Measurements from ENCODE around the gene ACTBL2. TPM values are rescaled to one million over a fixed set of nuclear protein-coding genes. Genes with fewer than 3 reads are reported as not detected.

The ACTBL2 gene
- total RNA-seq, 1 experiment from 2014 or later, result not detected

DNA sequence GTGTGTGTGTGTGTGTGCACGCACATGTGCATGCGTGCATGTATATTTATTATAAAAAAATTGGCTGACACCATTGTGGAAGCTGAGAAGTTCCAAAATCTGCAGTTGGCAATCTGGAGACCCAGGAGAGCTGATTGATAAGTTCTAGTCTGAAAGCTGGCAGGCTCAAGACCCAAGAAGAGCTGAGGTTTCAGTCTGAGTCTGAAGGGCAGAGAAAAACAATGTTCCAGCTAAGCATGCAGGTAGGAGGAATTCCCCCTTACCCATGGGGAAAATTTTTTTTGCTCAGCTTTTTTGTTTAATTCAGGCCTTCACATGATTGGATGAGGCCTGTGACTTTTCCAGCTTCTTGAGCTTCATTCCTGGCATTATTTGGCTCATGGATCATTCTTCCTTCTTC lies 31.2 kb upstream of the ACTBL2 start:
- Histone ChIP-seq H3K9me3 (ENCODE audit: low read length) (no peaks in the 10 kb centered on the region), H4K20me1 (ENCODE audit: insufficient read depth, low read depth, low read length) (no peaks in the 10 kb centered on the region), H3K4me2 (ENCODE audit: low read depth, low read length, poor library complexity, severe bottlenecking) (no peak overlapping the region), H3K79me2 (ENCODE audit: low read length) (no peaks in the 10 kb centered on the region), H3K27me3 (ENCODE audit: low read length) (no peaks in the 10 kb centered on the region), H3K9ac (ENCODE audit: low read length) (no peak overlapping the region), H3K27ac (ENCODE audit: low read length) (no peak overlapping the region), H3K9me2 (replicated peaks; ENCODE audit: insufficient read depth, low read length) (no peaks in the 10 kb centered on the region), H3K36me3 (ENCODE audit: insufficient read depth, low read length) (no peaks in the 10 kb centered on the region), H3K4me1 (ENCODE audit: low read length) (no peaks in the 10 kb centered on the region), H3K4me3 (ENCODE audit: low read length) (no peak overlapping the region), H2AFZ (ENCODE audit: low read length) (no peak overlapping the region)
- no peak for DNase-seq

DNA sequence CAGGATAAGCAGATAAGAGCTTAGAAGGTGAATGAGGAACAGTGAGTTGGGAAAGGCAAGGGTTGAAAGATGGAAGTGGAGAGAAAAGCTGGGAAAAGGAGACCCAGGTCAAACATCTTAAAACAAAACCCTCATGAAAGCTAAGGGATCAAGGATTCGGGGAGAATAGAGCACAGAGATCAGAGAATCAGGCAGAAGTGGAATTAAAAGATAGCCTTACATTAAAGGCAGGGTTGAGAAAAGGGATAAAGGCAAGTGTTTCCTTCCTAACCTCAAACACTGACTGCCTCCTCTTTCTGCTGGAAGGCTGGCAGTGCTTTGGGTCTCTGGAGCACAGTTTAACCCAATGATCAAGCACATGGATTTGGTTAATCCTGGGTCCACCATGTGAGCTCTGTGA lies 28.7 kb upstream of the ACTBL2 start:
- no peaks in the 10 kb centered on the region for H4K20me1 ChIP-seq (ENCODE audit: insufficient read depth, low read depth, low read length)
- no peak overlapping the region for H3K27ac ChIP-seq (ENCODE audit: low read length)
- H3K4me2 ChIP-seq (ENCODE audit: low read depth, low read length, poor library complexity, severe bottlenecking), result no peak overlapping the region
- no peak overlapping the region for H2AFZ ChIP-seq (ENCODE audit: low read length)
- H3K27me3 ChIP-seq (ENCODE audit: low read length), result no peaks in the 10 kb centered on the region
- DNase-seq, result no peak
- no peak overlapping the region for H3K4me3 ChIP-seq (ENCODE audit: low read length)
- no peaks in the 10 kb centered on the region for H3K9me2 ChIP-seq (replicated peaks; ENCODE audit: insufficient read depth, low read length)
- H3K79me2 ChIP-seq (ENCODE audit: low read length), result no peaks in the 10 kb centered on the region
- H3K9ac ChIP-seq (ENCODE audit: low read length), result no peak overlapping the region
- no peaks in the 10 kb centered on the region for H3K9me3 ChIP-seq (ENCODE audit: low read length)
- no peaks in the 10 kb centered on the region for H3K36me3 ChIP-seq (ENCODE audit: insufficient read depth, low read length)
- H3K4me1 ChIP-seq (ENCODE audit: low read length), result no peaks in the 10 kb centered on the region

DNA sequence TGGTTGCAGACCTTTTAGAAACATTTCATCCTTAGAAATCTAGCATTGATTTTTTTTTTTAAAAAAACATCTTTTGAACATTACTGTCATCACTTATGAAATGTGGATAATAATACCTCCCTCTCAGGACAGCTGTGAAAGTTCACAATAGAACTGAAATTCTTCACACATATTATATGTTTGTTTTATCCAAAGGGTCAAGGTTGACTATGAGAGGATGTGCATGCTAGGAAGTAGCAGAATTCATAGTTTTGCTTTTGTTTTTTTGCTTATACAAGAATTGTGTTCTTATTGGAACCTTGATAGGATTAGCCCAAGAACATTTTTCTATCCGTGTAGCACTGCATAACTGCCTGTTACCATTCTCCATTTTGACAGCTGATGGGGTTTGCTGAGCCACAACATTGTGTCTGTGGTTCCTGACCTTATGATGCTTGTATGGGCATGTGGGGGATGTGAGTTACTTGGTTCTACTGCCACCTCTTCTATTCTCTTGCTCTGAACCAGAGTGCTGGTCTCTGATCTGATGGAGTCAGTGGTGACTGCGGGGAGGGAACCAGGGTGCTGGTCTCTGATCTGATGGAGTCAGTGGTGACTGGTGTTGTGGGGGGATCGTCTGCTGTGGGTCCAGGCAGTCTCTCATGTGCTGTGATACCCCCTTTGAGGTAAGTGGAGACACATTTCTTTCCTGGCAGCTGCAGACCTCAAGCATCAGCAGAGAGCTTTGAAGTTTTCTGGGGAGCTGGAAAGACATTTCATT lies 27.1 kb upstream of the ACTBL2 start:
- Histone ChIP-seq H3K4me1 (ENCODE audit: low read length) (no peaks in the 10 kb centered on the region), H3K4me3 (ENCODE audit: low read length) (no peak overlapping the region), H2AFZ (ENCODE audit: low read length) (no peak overlapping the region), H3K79me2 (ENCODE audit: low read length) (no peaks in the 10 kb centered on the region), H3K9me3 (ENCODE audit: low read length) (no peaks in the 10 kb centered on the region), H3K27me3 (ENCODE audit: low read length) (no peaks in the 10 kb centered on the region), H3K4me2 (ENCODE audit: low read depth, low read length, poor library complexity, severe bottlenecking) (no peak overlapping the region), H3K36me3 (ENCODE audit: insufficient read depth, low read length) (no peaks in the 10 kb centered on the region), H3K9me2 (replicated peaks; ENCODE audit: insufficient read depth, low read length) (no peaks in the 10 kb centered on the region), H3K9ac (ENCODE audit: low read length) (no peak overlapping the region), H3K27ac (ENCODE audit: low read length) (no peak overlapping the region), H4K20me1 (ENCODE audit: insufficient read depth, low read depth, low read length) (no peaks in the 10 kb centered on the region)
- peak; percentile 23 for DNase-seq

DNA sequence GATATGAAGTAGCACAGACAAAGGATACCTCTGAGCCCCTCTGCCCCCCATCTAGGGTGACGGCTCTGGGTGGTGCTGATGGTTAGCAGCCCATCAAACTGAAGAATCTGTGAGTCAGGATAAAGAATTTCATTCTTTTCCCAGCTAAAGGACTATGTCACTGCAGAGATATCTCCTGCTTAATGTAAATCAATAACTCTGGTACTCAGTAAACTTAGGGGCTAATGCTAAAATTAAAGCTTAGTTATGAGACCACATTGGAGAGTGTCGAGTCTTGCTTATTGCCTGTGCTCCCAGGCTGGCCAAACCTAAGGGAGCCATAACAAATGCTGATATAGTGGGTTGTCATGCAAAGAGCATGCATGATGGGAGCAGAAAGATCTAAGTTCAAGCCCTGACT lies 25.6 kb upstream of the ACTBL2 start:
- Histone ChIP-seq H3K4me3 (ENCODE audit: low read length) (no peak overlapping the region), H4K20me1 (ENCODE audit: insufficient read depth, low read depth, low read length) (no peaks in the 10 kb centered on the region), H2AFZ (ENCODE audit: low read length) (no peak overlapping the region), H3K4me2 (ENCODE audit: low read depth, low read length, poor library complexity, severe bottlenecking) (no peak overlapping the region), H3K36me3 (ENCODE audit: insufficient read depth, low read length) (no peaks in the 10 kb centered on the region), H3K27me3 (ENCODE audit: low read length) (no peaks in the 10 kb centered on the region), H3K9me2 (replicated peaks; ENCODE audit: insufficient read depth, low read length) (no peaks in the 10 kb centered on the region), H3K27ac (ENCODE audit: low read length) (no peak overlapping the region), H3K79me2 (ENCODE audit: low read length) (no peaks in the 10 kb centered on the region), H3K4me1 (ENCODE audit: low read length) (no peaks in the 10 kb centered on the region), H3K9me3 (ENCODE audit: low read length) (no peaks in the 10 kb centered on the region), H3K9ac (ENCODE audit: low read length) (no peak overlapping the region)
- DNase-seq, result no peak

DNA sequence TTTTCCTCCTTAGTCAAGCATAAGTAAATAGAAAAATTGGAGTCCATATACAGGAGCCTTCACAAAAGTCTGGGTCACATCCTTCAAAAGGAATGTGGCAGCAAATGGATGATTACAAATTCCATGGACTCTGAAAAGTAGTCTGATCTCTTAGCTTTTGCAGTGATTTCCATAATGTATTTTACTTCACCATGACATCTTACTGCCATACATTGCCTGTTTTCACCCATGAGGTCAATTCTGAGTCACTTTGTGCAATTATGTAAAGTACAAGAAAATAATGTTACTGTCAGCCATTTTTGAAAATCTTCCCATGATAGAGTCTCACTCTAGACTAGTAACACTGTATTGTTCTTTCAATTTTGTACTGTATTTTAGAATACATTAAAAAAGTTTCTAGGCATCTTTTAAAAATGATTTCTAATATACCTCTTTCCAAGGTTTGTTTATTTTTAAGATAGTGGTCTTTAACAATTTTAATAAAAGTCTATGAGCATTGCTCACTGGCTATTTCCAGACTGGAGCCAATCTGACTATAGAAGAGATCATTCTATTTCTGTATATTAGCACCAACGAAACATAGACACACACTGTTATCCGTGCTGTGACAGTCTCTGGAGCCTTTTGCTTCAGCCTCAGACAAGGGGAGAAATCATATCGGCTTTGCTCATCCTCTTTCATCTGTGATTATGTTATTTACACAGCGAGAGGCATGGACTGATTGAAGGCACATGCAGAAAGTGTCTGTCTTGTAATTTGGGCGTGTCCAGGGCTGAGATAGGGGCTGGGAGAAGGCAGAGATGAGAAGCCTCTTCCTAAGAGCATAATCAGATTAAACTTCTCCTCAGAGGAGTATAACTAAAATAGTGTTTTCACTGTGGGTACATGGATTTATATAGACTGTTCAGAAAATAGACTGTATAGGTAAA lies 22.9 kb upstream of the ACTBL2 start:
- Histone ChIP-seq H3K27me3 (ENCODE audit: low read length) (no peaks in the 10 kb centered on the region), H3K4me2 (ENCODE audit: low read depth, low read length, poor library complexity, severe bottlenecking) (no peak overlapping the region), H4K20me1 (ENCODE audit: insufficient read depth, low read depth, low read length) (no peaks in the 10 kb centered on the region), H3K9me3 (ENCODE audit: low read length) (no peaks in the 10 kb centered on the region), H3K36me3 (ENCODE audit: insufficient read depth, low read length) (no peaks in the 10 kb centered on the region), H3K4me3 (ENCODE audit: low read length) (no peak overlapping the region), H3K9me2 (replicated peaks; ENCODE audit: insufficient read depth, low read length) (no peaks in the 10 kb centered on the region), H3K9ac (ENCODE audit: low read length) (no peak overlapping the region), H3K79me2 (ENCODE audit: low read length) (no peaks in the 10 kb centered on the region), H3K4me1 (ENCODE audit: low read length) (no peaks in the 10 kb centered on the region), H3K27ac (ENCODE audit: low read length) (no peak overlapping the region), H2AFZ (ENCODE audit: low read length) (no peak overlapping the region)
- DNase-seq, result no peak

DNA sequence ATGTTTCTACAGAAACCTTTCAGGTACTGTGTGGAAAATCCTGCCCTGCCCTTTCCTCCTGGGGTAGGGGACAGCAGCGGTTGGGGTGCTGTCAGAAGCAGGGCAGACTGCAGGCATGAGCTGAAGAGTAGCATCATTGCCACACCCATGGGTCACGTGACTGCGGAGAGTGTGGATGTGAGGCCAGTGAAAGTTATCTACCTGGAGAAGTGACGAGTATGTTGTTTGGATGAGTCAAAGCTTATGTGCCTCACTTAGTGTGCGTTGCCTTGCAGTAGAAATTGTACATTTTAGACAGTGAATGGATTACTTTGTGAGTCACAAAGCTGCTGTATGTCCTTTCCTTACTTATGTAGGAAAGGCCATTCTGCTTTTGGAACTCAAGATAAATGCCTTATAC lies 21.7 kb upstream of the ACTBL2 start:
- H3K27ac ChIP-seq (ENCODE audit: low read length), result no peak overlapping the region
- H3K9ac ChIP-seq (ENCODE audit: low read length), result no peak overlapping the region
- H3K4me3 ChIP-seq (ENCODE audit: low read length), result no peak overlapping the region
- no peaks in the 10 kb centered on the region for H3K79me2 ChIP-seq (ENCODE audit: low read length)
- H3K9me3 ChIP-seq (ENCODE audit: low read length), result no peaks in the 10 kb centered on the region
- no peaks in the 10 kb centered on the region for H3K9me2 ChIP-seq (replicated peaks; ENCODE audit: insufficient read depth, low read length)
- no peaks in the 10 kb centered on the region for H3K36me3 ChIP-seq (ENCODE audit: insufficient read depth, low read length)
- no peak for DNase-seq
- no peak overlapping the region for H2AFZ ChIP-seq (ENCODE audit: low read length)
- no peaks in the 10 kb centered on the region for H4K20me1 ChIP-seq (ENCODE audit: insufficient read depth, low read depth, low read length)
- H3K4me2 ChIP-seq (ENCODE audit: low read depth, low read length, poor library complexity, severe bottlenecking), result no peak overlapping the region
- no peaks in the 10 kb centered on the region for H3K4me1 ChIP-seq (ENCODE audit: low read length)
- no peaks in the 10 kb centered on the region for H3K27me3 ChIP-seq (ENCODE audit: low read length)

DNA sequence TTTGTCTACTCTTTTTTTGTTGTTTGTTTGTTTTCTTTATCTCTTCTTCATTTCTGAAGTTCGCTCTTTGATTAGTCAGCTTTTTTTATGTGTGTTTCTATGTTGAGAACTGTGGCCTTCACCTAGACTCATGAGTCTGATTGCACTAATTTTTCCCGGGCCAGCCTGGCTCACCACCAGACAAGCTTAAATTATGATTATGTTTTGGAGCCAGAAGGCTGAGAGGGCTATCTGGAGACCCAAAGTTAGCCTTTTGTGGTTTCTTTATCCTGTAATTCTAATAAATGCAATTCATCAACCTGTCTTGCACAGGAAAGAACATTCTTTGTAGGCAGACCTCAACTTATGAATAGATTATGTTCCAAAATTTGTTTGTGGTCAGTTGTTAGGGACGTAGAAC lies 20.8 kb upstream of the ACTBL2 start:
- H3K9me2 ChIP-seq (replicated peaks; ENCODE audit: insufficient read depth, low read length), result no peaks in the 10 kb centered on the region
- no peaks in the 10 kb centered on the region for H3K27me3 ChIP-seq (ENCODE audit: low read length)
- H3K4me3 ChIP-seq (ENCODE audit: low read length), result no peak overlapping the region
- H3K27ac ChIP-seq (ENCODE audit: low read length), result no peak overlapping the region
- no peaks in the 10 kb centered on the region for H3K79me2 ChIP-seq (ENCODE audit: low read length)
- H4K20me1 ChIP-seq (ENCODE audit: insufficient read depth, low read depth, low read length), result no peaks in the 10 kb centered on the region
- no peak for DNase-seq
- no peaks in the 10 kb centered on the region for H3K4me1 ChIP-seq (ENCODE audit: low read length)
- no peaks in the 10 kb centered on the region for H3K36me3 ChIP-seq (ENCODE audit: insufficient read depth, low read length)
- no peak overlapping the region for H3K9ac ChIP-seq (ENCODE audit: low read length)
- no peak overlapping the region for H3K4me2 ChIP-seq (ENCODE audit: low read depth, low read length, poor library complexity, severe bottlenecking)
- no peak overlapping the region for H2AFZ ChIP-seq (ENCODE audit: low read length)
- H3K9me3 ChIP-seq (ENCODE audit: low read length), result no peaks in the 10 kb centered on the region

- H3K4me1 ChIP-seq (ENCODE audit: low read length), result no peaks in the 10 kb centered on the region
- no peaks in the 10 kb centered on the region for H3K9me2 ChIP-seq (replicated peaks; ENCODE audit: insufficient read depth, low read length)
- H3K79me2 ChIP-seq (ENCODE audit: low read length), result no peaks in the 10 kb centered on the region
- no peak overlapping the region for H3K27ac ChIP-seq (ENCODE audit: low read length)
- H4K20me1 ChIP-seq (ENCODE audit: insufficient read depth, low read depth, low read length), result no peaks in the 10 kb centered on the region
- H3K4me2 ChIP-seq (ENCODE audit: low read depth, low read length, poor library complexity, severe bottlenecking), result no peak overlapping the region
- no peak overlapping the region for H3K9ac ChIP-seq (ENCODE audit: low read length)
- no peaks in the 10 kb centered on the region for H3K36me3 ChIP-seq (ENCODE audit: insufficient read depth, low read length)
- no peak overlapping the region for H2AFZ ChIP-seq (ENCODE audit: low read length)
- no peaks in the 10 kb centered on the region for H3K27me3 ChIP-seq (ENCODE audit: low read length)
- no peaks in the 10 kb centered on the region for H3K9me3 ChIP-seq (ENCODE audit: low read length)
- H3K4me3 ChIP-seq (ENCODE audit: low read length), result no peak overlapping the region
- DNase-seq, result no peak
Measured at GRCh38 chr5:57501414-57502201, 19.0 kb upstream of the ACTBL2 start.
